GM23248 (cell line): Measurements from ENCODE around the gene UVRAG. TPM values are rescaled to one million over a fixed set of nuclear protein-coding genes. Genes with fewer than 3 reads are reported as not detected.

ENCODE experiments used
- DNase-seq: peaks from one replicate; pipeline ENCODE4 v3.0.0-alpha.2; 2015
- H2AFZ ChIP-seq: fragments of 200-600 bp; sonication (generic); 2 replicates; pipeline ENCODE4 v1.6.1; 2016; ENCODE audit warnings: antibody characterized with exemption
- H3F3A ChIP-seq: fragments of 200-600 bp; sonication (generic); 2 replicates; pipeline ENCODE4 v1.6.1; 2016; ENCODE audit warnings: mild to moderate bottlenecking, antibody characterized with exemption, mixed run types; ENCODE audit not compliant: insufficient read depth
- H3K27ac ChIP-seq: fragments of 200-600 bp; sonication (generic); 2 replicates; pipeline ENCODE4 v1.5.1; 2016; ENCODE audit warnings: mild to moderate bottlenecking
- H3K27me3 ChIP-seq: fragments of 200-600 bp; sonication (generic); replicated peaks from 2 replicates; pipeline ENCODE4 v1.6.1; 2016; ENCODE audit warnings: mild to moderate bottlenecking; ENCODE audit not compliant: insufficient read depth
- H3K36me3 ChIP-seq: fragments of 200-600 bp; sonication (generic); 2 replicates; pipeline ENCODE4 v1.6.1; 2016; ENCODE audit warnings: low read depth, mild to moderate bottlenecking
- H3K4me1 ChIP-seq: fragments of 200-600 bp; sonication (generic); 2 replicates; pipeline ENCODE4 v1.6.1; 2016; ENCODE audit warnings: mild to moderate bottlenecking; ENCODE audit not compliant: insufficient read depth
- H3K4me2 ChIP-seq: fragments of 200-600 bp; sonication (generic); one replicate; pipeline ENCODE4 v1.6.1; 2016; ENCODE audit warnings: mild to moderate bottlenecking; ENCODE audit not compliant: unreplicated experiment
- H3K4me3 ChIP-seq: fragments of 200-600 bp; sonication (generic); 2 replicates; pipeline ENCODE4 v1.5.1; 2016; ENCODE audit warnings: mild to moderate bottlenecking
- H3K79me2 ChIP-seq: fragments of 200-600 bp; sonication (generic); 2 replicates; pipeline ENCODE4 v1.6.1; 2016; ENCODE audit warnings: mild to moderate bottlenecking; ENCODE audit not compliant: insufficient read depth
- H3K9ac ChIP-seq: fragments of 200-600 bp; sonication (generic); 2 replicates; pipeline ENCODE4 v1.6.1; 2016; ENCODE audit warnings: mild to moderate bottlenecking
- H3K9me2 ChIP-seq: fragments of 200-600 bp; sonication (generic); 2 replicates; pipeline ENCODE4 v1.6.1; 2016; ENCODE audit warnings: mixed run types, mild to moderate bottlenecking, moderate library complexity; ENCODE audit not compliant: insufficient read depth
- H3K9me3 ChIP-seq: fragments of 200-600 bp; sonication (generic); one replicate; pipeline ENCODE4 v1.6.1; 2017; ENCODE audit warnings: low read depth
- H4K20me1 ChIP-seq: fragments of 200-600 bp; sonication (generic); 2 replicates; pipeline ENCODE4 v1.6.0; 2016; ENCODE audit not compliant: insufficient read depth
- EZH2 ChIP-seq: fragments of 200-600 bp; sonication (generic); IDR thresholded peaks from 2 replicates; pipeline ENCODE4 v1.6.1; 2018; ENCODE audit warnings: antibody characterized with exemption, mild to moderate bottlenecking; ENCODE audit not compliant: insufficient read depth, poor library complexity, severe bottlenecking
- EZH2phosphoT487 ChIP-seq: fragments of 200-600 bp; sonication (generic); IDR thresholded peaks from 2 replicates; pipeline ENCODE4 v1.6.1; 2018; ENCODE audit warnings: antibody characterized with exemption, moderate library complexity, mild to moderate bottlenecking, low read depth; ENCODE audit not compliant: insufficient read depth
- WGBS, 2 experiments: methylation state at CpG; one replicate each; pipeline ENCODE4 v1.1.6; 2015 to 2017; ENCODE audit warnings: low lambda C conversion rate in 2 of 2, low coverage in 1 of 2; ENCODE audit errors: missing lambda C conversion rate in 2 of 2; 5-methylcytosine and 5-hydroxymethylcytosine counted together
- in situ Hi-C: fragments of 300-500 bp; cut with MboI; formaldehyde crosslinking; loops from 2 replicates; pipeline ENCODE4 v1.15.0; 2020
- polyA plus RNA-seq: library from polyadenylated mRNA; unstranded; fragments of >200 nt; fragmentation: Nextera tagmentation; extraction: Ambion mirVana; gene quantifications from 2 replicates; pipeline ENCODE4 v1.2.1, GENCODE V29; 2016
- total RNA-seq: library from RNA; depleted of rRNA; stranded (reverse); fragments of >200 nt; shearing (Covaris generic); gene quantifications from 2 replicates; pipeline ENCODE4 v1.2.3, GENCODE V29; 2014

Gene UVRAG
- total and polyA plus RNA-seq, 2 experiments from 2014 or later, result 9.9 to 11.0 TPM

DNA sequence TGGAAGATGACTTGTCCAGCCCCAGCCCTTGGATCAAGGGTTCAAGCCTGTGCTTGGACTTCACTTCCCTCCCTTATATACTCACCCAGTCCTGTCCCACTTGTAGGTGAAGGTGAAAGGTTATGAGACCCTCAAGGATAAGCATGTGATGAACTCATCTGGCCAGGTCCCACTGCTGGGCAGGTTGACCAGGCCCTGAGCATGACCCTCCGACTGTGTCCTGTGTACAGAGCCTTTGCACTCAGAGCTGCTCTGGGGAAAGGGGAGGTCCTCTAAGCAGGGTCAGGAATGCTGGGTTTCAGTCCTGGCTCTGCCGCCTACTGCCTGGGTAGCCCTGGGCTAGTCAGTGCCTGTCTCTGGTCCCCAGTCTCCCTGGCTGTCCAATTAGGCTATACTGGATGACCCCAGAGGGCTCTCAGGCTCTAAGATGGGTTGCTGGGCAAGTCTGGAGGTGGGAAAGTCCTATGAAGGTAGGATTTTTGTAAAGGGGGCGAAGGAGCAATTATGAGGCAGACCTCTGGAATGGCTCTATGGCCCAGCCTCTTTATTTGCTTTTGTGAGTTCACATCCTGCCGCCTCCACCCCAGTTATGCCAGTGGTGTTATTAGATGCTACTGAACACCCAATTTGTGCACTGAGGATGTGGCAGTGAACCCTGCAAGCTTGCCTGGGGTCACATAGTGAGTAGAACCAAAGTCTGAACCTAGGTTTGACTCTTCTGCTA is 32.3 kb upstream of the UVRAG start:
- in situ Hi-C loops, result no loop called here
- Histone ChIP-seq H3K4me1 (0 out of 2 replicates have a peak, but pooled peaks cover 8% of the 10 kb centered on the region), H2AFZ (no peak overlapping the region)

DNA sequence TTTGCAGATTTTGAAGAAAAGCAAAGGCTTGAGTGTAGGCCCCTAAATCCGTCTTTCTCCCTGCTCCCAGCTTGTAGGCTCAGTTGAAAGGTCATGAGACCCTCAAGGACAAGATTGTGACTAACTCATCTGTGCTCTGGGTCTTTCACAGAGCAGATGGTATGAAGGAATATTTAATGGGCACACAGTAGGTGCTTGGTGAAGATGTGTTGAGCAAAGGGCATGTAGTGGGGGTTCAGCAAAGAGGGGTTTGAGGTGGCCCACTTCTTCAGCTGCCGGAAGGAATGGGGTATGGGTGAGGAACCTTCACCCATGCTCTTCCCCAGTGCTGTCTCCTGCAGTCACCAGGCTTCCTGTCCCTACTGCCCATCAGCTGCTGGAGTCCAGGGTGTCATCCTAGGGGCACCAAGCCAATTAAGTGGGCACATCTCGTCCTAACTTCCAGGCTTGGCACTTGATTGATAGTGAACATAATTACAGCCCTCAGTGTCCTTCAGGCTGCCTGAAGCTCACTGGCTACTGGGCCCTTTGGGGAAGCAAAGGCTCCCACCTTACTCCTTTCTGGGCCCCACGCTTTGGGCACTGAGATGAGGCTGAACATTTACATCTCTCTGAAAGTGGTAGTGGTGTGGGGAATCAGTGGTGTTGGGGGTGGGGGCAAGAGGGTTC is 31.5 kb upstream of the UVRAG start:
- in situ Hi-C loops, result no loop called here
- H2AFZ ChIP-seq, result no peak overlapping the region
- no peaks in the 10 kb centered on the region for H3K79me2 ChIP-seq
- TF ChIP-seq EZH2 (no peak), EZH2phosphoT487 (no peak)
- H4K20me1 ChIP-seq, result no peaks in the 10 kb centered on the region
- no peaks in the 10 kb centered on the region for H3K36me3 ChIP-seq
- no peak overlapping the region for H3K9ac ChIP-seq
- DNase-seq, result no peak
- no peak overlapping the region for H3K4me2 ChIP-seq
- H3F3A ChIP-seq, result no peaks in the 10 kb centered on the region
- no peaks in the 10 kb centered on the region for H3K9me2 ChIP-seq
- no peak overlapping the region for H3K27ac ChIP-seq
- H3K4me1 ChIP-seq, result 0 out of 2 replicates have a peak, but pooled peaks cover 8% of the 10 kb centered on the region
- 82 to 84% methylated on average over 4 of the region's 4 CpGs for WGBS, 2 experiments
- no peaks in the 10 kb centered on the region for H3K27me3 ChIP-seq
- H3K4me3 ChIP-seq, result no peak overlapping the region
- no peaks in the 10 kb centered on the region for H3K9me3 ChIP-seq

More for the DNA sequence above, 32.3 kb upstream of the UVRAG start:
- Histone ChIP-seq H3K27ac (no peak overlapping the region), H3K27me3 (no peaks in the 10 kb centered on the region), H3K9ac (no peak overlapping the region), H3K9me2 (no peaks in the 10 kb centered on the region), H3K4me2 (no peak overlapping the region), H3K79me2 (no peaks in the 10 kb centered on the region), H3K9me3 (no peaks in the 10 kb centered on the region), H4K20me1 (no peaks in the 10 kb centered on the region), H3F3A (no peaks in the 10 kb centered on the region), H3K4me3 (no peak overlapping the region), H3K36me3 (no peaks in the 10 kb centered on the region)
- WGBS, 2 experiments, result 91 to 95% methylated on average over 4 of the region's 4 CpGs
- no peak for DNase-seq
- TF ChIP-seq EZH2phosphoT487, result no peak
- no peak for TF ChIP-seq EZH2

DNA sequence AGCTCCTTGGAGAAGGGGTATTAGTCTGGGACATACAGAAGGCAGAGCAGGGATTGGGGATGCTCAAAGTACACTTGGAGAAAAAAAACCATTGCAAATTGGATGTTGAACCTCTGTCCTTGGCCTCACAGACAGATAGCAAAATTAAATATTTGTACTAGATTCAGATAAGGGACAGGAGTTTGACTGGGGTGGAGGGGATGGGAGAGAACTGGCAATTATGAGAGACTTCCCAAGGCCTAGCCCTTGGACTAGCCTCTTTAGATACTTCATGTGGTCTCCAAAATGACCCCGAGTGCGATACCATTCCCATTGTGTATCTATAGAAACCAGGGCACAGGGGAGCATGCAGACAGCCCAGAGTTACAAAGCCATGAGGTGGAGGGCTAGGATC is 30.9 kb upstream of the UVRAG start:
- Histone ChIP-seq H3K36me3 (no peaks in the 10 kb centered on the region), H3K4me2 (no peak overlapping the region), H3K9me2 (no peaks in the 10 kb centered on the region), H3K4me1 (0 out of 2 replicates have a peak, but pooled peaks cover 8% of the 10 kb centered on the region), H4K20me1 (no peaks in the 10 kb centered on the region), H3K79me2 (no peaks in the 10 kb centered on the region), H2AFZ (no peak overlapping the region), H3K4me3 (no peak overlapping the region), H3K9ac (no peak overlapping the region), H3K9me3 (no peaks in the 10 kb centered on the region), H3F3A (no peaks in the 10 kb centered on the region), H3K27me3 (no peaks in the 10 kb centered on the region), H3K27ac (no peak overlapping the region)
- in situ Hi-C loops, result no loop called here
- 93 to 95% methylated on average over 2 of the region's 2 CpGs for WGBS, 2 experiments
- no peak for TF ChIP-seq EZH2phosphoT487
- no peak for TF ChIP-seq EZH2
- no peak for DNase-seq

DNA sequence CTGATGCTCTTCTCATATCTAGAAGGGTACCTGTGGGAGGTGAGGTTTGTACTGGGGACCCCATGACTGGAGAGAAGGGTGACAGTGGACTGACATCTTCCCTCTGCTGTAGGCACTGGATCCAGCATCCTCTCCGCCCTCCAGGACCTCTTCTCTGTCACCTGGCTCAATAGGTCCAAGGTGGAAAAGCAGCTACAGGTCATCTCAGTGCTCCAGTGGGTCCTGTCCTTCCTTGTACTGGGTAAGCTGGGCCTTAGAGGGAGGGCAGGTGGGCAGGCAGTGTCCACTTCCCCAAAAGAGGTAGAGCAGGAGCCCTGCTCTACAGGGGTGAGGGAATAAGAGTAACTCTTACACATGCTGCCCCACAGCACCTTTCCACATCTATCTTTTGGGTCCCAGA is 30.5 kb upstream of the UVRAG start:
- Histone ChIP-seq H3K4me1 (0 out of 2 replicates have a peak, but pooled peaks cover 8% of the 10 kb centered on the region), H3K79me2 (no peaks in the 10 kb centered on the region), H3K4me3 (no peak overlapping the region), H3K4me2 (no peak overlapping the region), H3K9me2 (no peaks in the 10 kb centered on the region), H3K27me3 (no peaks in the 10 kb centered on the region), H3F3A (no peaks in the 10 kb centered on the region), H3K9ac (no peak overlapping the region), H3K27ac (no peak overlapping the region), H3K36me3 (no peaks in the 10 kb centered on the region), H4K20me1 (no peaks in the 10 kb centered on the region), H3K9me3 (no peaks in the 10 kb centered on the region), H2AFZ (no peak overlapping the region)
- in situ Hi-C loops, result no loop called here
- TF ChIP-seq EZH2 (no peak), EZH2phosphoT487 (no peak)
- WGBS, 2 experiments, result 79 to 88% methylated on average over 1 of the region's 1 CpG
- no peak for DNase-seq
